GM18511 (cell line): ENCODE measurements around the gene HKDC1.

Source experiments
- ATAC-seq: cut with Tn5 transposase; IDR thresholded peaks from one replicate; pipeline ENCODE4 v1.9.1; 2021; ENCODE audit warnings: mild to moderate bottlenecking, moderate library complexity; ENCODE audit not compliant: unreplicated experiment

Gene HKDC1

GRCh38 chr10:69215405-69216171, 4.5 kb upstream of the HKDC1 start:
- ATAC-seq = no peak

GRCh38 chr10:69216577-69217118, 3.5 kb upstream of the HKDC1 start:
- no peak for ATAC-seq

GRCh38 chr10:69217119-69217754, 2.9 kb upstream of the HKDC1 start:
- no peak for ATAC-seq

GRCh38 chr10:69218831-69219230, 1.3 kb upstream of the HKDC1 start:
- no peak for ATAC-seq

GRCh38 chr10:69220507-69220906, 375 bp downstream of the HKDC1 start:
- no peak for ATAC-seq

- peak; percentile 97 for ATAC-seq
These were observed 2.3 kb downstream of the HKDC1 start for GRCh38 chr10:69222157-69223027.

- ATAC-seq = peak; percentile 16
These were observed 2.9 kb downstream of the HKDC1 start for GRCh38 chr10:69223028-69223342.

DNA sequence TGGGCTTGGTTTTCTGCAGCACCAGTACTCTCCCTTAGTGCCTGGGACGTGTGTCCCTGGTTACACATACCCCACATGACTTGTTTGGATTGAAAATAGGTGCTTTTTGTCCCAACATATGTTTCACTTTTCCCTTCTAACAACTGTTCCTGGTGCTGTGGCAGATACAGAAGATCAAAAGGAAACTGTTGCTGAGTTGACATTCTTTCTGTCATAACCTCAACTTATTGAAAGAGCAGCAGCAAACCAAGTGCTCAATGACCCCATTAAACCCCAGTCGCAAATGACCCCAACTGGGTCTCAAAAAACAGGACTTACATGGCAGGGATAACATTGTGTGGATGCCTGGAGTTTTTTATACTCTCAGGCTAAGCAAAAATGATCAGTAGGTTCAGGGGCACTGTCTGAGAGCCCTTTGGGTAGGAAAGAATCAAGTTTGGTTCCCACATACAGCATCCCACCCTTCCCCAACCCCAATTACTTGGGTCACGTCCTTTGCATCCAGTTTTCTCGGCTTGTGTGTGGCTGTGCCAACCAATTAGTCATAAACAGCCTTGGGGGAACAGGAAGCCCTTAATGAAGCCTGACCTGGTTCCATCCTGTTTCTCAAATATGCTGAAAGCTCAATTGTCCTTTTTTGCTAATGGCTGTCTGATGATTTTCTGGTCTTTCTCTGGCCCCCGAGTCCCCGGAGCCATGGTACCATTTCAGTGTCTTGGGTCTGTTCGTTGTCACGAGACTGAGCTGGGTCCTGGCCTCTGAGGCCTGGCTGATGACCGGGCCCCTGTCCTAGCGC, 4.9 kb downstream of the HKDC1 start:
- no peak for ATAC-seq

GRCh38 chr10:69225681-69226080, 5.5 kb downstream of the HKDC1 start:
- no peak for ATAC-seq

GRCh38 chr10:69226919-69227450, 6.9 kb downstream of the HKDC1 start:
- ATAC-seq = no peak

- ATAC-seq = no peak
These were observed 8.0 kb downstream of the HKDC1 start for GRCh38 chr10:69228151-69228550.

DNA sequence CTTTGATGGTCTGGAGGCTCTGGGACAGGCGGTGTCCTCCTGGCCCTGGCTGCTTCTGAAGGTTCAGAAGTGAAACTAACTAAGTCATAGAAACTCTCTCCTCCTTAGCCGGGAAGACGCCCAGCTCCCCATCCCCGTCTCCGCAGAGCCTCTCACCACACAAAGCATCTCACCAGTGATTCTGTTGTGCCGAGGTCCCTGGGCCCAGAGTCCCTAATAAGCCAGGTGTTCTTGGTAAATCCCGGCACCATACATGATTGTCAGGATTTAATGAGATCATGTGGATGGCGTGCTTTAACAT, 9.4 kb downstream of the HKDC1 start:
- no peak for ATAC-seq

GRCh38 chr10:69230128-69230527, 10.0 kb downstream of the HKDC1 start:
- ATAC-seq = no peak

- no peak for ATAC-seq
These were observed 12.1 kb downstream of the HKDC1 start for GRCh38 chr10:69232252-69232651.

GRCh38 chr10:69232736-69233480, 12.8 kb downstream of the HKDC1 start:
- no peak for ATAC-seq

DNA sequence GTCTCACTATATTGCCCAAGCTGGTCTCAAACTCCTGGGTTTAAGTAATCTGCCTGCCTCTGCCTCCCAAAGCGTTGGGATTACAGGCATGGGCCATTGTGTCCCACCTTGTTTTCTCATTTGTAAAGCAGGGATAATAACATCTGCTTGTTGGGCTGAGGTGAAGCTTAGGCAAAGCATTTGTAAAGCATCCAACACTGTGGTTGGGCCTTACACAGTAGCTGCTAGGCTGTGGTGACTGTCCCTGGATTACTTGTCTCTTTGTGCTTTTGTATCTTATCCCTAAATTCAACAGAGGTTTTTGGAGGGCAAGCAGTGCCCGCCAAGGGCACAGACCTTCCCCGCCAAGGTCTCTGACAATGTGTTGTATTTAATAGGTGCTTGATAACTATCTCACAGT, 14.3 kb downstream of the HKDC1 start:
- no peak for ATAC-seq

- peak; percentile 80 for ATAC-seq
These were observed 17.5 kb downstream of the HKDC1 start for GRCh38 chr10:69237528-69238159.

- ATAC-seq = no peak
These were observed 19.0 kb downstream of the HKDC1 start for GRCh38 chr10:69239136-69239535.

DNA sequence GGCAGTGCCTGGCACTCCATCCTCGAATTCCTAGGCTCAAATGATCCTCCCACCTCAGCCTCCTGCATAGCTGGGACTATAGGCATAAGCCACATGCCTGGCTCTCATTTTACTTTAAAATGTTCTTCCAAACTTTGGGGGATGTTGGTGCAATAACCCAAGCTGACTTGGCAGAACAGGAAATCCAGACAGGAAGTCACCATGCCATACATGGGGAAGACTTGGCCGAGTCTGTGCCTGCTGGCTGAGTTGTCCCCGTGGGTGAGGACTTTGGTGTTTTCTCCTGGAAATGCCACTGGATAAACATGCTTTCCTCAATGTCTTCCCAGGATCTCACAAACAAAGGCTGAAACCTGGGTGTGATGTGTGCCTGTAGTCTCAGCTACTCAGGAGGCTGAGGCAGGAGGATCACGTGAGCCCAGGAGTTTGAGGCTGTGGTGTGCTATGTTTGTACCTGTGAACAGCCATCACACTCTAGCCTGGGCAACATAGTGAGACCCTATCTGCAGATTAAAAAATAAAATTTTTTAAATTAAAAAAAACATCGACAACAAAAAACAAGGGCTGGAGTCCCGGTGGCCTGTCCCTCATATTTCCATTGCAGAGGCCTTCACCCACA, 19.8 kb downstream of the HKDC1 start:
- ATAC-seq = no peak
